GM18526 (cell line): ENCODE results near the gene COL5A2.

Experiments
- POLR2A ChIP-seq: IDR thresholded peaks from 3 replicates; pipeline ENCODE4 v1.6.1; 2011; ENCODE audit not compliant: insufficient read length; ENCODE audit errors: extremely low read depth

Gene COL5A2

DNA sequence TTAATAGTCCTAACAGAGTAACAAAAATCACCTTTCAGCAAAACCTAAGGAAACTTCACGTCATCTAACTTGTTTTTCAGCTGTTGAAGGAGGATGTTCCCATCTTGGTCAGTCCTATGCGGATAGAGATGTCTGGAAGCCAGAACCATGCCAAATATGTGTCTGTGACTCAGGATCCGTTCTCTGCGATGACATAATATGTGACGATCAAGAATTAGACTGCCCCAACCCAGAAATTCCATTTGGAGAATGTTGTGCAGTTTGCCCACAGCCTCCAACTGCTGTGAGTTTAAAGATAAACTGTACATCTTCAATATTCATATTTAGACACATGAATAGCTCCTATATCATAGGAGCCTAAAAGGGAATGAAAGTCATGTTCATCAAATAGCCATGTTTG, 194.9 kb downstream of the COL5A2 start:
- no peak for TF ChIP-seq POLR2A

- TF ChIP-seq POLR2A, result no peak
Observed at GRCh38 chr2:188984065-188984491, 195.5 kb downstream of the COL5A2 start.

DNA sequence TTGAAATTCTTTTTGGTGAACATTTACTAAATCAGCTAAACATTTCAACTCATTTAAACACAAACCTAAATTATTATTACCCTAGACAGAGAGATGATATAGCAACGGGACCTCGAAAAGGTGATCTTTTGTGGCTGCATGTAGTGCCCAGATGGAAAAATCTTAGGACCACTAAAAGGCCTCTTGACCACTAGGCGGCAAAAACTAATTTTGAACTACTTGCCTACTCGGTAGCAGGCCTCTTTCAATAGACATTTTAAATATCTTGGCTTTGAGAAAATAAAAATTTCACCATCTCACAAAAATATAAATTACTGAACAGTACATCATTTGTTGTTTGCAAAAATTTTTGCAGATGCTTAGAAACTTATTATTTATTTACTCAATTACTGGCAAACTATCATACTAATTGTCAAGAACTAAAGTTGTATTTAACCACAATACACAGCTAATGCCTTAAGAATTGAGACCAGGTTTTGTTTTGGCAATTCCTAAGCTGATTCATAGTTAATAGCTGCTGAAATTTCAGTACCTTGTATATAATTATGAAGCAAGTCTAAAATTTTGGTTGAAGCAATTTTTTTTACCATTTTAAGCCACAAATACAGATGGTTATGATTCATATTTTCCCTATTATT, 196.0 kb downstream of the COL5A2 start:
- no peak for TF ChIP-seq POLR2A
